ENCODE measurements around the gene ZNF536. TPM values are rescaled to one million over a fixed set of nuclear protein-coding genes. Genes with fewer than 3 reads are reported as not detected.
"Not testable (repeated sequence)": the region's sequence is repeated elsewhere in the genome, so short reads cannot be mapped to it uniquely, and the experiment has no call there.

Gene ZNF536
- total and polyA plus RNA-seq, 9 donors = 1.9 to 7.0 (median 2.9) TPM

DNA sequence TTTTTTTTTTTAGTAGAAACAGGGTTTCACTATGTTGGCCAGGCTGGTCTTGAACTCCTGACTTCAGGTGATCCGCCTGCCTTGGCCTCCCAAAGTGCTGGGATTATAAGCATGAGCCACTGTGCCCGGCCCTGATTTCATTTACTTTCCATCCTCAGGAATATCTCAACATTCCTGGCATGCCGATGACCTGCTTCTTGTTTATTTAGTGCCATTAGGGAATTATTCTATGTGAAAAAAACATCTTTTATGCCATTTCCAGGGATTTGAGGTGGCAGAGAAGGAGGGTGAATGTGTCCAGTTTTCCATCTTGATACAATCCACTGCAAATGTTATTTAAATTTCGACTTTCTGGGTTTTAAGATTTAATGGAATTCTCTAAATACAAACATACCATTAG, 45.0 kb downstream of the ZNF536 start:
- no CpG with 5 or more reads among the region's 4 CpGs for WGBS (ENCODE audit: insufficient coverage)
- H3K36me3 ChIP-seq (ENCODE audit: control insufficient read depth, insufficient read depth, low read length); H3K9me3 ChIP-seq (replicated peaks; ENCODE audit: control insufficient read depth, low read depth, low read length); H3K4me3 ChIP-seq (ENCODE audit: low read length); H3K4me1 ChIP-seq (ENCODE audit: control insufficient read depth, insufficient read depth, low read length); H3K27me3 ChIP-seq (ENCODE audit: control insufficient read depth, insufficient read depth, low read length); DNase-seq; H3K27ac ChIP-seq (ENCODE audit: low read length): not testable (repeated sequence)

DNA sequence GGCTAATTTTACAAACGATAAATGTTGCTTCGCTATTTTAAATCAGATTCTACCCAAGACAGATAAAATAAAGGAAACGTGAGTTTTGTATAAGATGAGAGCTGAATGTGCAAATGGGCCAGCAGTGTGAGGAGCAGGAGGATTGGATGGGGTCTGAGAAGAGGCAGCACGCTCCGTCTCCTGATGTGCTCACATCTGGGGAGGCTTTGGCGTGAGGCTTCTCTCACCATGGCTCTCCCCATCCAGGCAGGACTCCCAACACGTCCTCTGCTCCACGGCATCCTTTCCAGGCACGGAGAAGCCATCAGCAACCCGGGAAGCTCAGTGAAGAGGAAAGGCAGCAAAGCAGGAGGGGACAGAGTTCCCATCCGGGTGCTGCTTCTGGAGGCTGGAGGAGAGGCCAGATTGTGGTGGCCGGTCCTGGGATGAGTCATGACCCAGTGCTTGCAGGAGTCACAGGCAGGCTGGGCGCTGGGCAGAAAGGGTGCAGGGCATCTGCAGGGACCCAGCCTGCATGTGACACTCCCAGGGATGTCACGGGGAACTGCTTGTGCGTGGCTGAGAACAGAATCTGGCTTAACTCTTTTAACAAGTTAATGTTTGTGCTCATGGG, 47.5 kb downstream of the ZNF536 start:
- DNase-seq = no peak
- H3K4me3 ChIP-seq (ENCODE audit: low read length) = no peak overlapping the region
- no peaks in the 10 kb centered on the region for H3K36me3 ChIP-seq (ENCODE audit: control insufficient read depth, insufficient read depth, low read length)
- no peaks in the 10 kb centered on the region for H3K4me1 ChIP-seq (ENCODE audit: control insufficient read depth, insufficient read depth, low read length)
- no peak overlapping the region for H3K27ac ChIP-seq (ENCODE audit: low read length)
- H3K27me3 ChIP-seq (ENCODE audit: control insufficient read depth, insufficient read depth, low read length) = peaks cover 2% of the 10 kb centered on the region
- no peaks in the 10 kb centered on the region for H3K9me3 ChIP-seq (replicated peaks; ENCODE audit: control insufficient read depth, low read depth, low read length)
- 46% methylated on average over 10 of the region's 15 CpGs for WGBS (ENCODE audit: insufficient coverage)

DNA sequence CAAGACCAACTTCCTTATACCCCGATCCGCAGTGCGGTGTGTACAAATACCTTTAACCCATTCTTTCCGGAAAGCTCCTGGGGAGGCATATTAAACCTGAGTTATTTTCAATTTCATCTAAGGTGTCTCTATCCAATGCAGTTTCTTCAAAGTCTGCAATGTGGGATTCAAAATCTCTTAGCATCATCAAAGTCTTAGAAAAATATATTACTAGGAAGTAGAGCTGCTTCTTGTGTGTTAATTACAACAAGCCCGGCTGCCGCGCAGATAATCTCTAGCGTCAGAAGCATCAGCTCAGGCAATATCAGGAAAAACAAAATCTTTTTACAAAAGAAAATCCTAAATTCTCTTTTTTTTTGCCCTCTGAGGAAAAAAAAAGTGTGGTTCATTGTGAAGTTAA, 48.1 kb downstream of the ZNF536 start:
- WGBS (ENCODE audit: insufficient coverage) = no CpG with 5 or more reads among the region's 8 CpGs
- DNase-seq = no peak
- Histone ChIP-seq H3K4me3 (ENCODE audit: low read length) (no peak overlapping the region), H3K9me3 (replicated peaks; ENCODE audit: control insufficient read depth, low read depth, low read length) (no peaks in the 10 kb centered on the region), H3K4me1 (ENCODE audit: control insufficient read depth, insufficient read depth, low read length) (no peaks in the 10 kb centered on the region), H3K36me3 (ENCODE audit: control insufficient read depth, insufficient read depth, low read length) (no peaks in the 10 kb centered on the region), H3K27ac (ENCODE audit: low read length) (no peak overlapping the region), H3K27me3 (ENCODE audit: control insufficient read depth, insufficient read depth, low read length) (peaks cover 2% of the 10 kb centered on the region)

DNA sequence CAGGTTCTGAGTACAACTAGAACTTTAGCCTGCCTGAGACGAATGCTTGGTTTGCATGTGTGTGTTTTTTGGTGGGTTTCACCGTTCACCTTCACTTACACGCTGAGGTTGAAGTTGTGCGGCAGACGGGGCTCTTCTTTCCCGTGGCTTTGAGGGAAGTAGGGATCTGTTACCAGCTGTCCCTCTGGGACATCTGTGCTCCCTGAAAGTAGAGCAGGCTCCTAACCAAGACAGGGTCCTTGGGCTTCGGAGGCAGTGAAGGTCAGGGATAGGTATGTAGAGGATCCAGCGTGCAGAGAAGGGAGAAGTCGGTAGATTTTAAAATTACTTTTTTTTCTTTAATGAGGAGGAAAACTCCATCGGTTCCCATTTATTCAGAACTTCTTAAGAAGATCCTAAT, 48.7 kb downstream of the ZNF536 start:
- H3K36me3 ChIP-seq (ENCODE audit: control insufficient read depth, insufficient read depth, low read length) = no peaks in the 10 kb centered on the region
- no peak for DNase-seq
- H3K4me3 ChIP-seq (ENCODE audit: low read length) = no peak overlapping the region
- peaks cover 2% of the 10 kb centered on the region for H3K27me3 ChIP-seq (ENCODE audit: control insufficient read depth, insufficient read depth, low read length)
- WGBS (ENCODE audit: insufficient coverage) = 66% methylated on average over 5 of the region's 10 CpGs
- H3K4me1 ChIP-seq (ENCODE audit: control insufficient read depth, insufficient read depth, low read length) = no peaks in the 10 kb centered on the region
- H3K27ac ChIP-seq (ENCODE audit: low read length) = no peak overlapping the region
- H3K9me3 ChIP-seq (replicated peaks; ENCODE audit: control insufficient read depth, low read depth, low read length) = no peaks in the 10 kb centered on the region

DNA sequence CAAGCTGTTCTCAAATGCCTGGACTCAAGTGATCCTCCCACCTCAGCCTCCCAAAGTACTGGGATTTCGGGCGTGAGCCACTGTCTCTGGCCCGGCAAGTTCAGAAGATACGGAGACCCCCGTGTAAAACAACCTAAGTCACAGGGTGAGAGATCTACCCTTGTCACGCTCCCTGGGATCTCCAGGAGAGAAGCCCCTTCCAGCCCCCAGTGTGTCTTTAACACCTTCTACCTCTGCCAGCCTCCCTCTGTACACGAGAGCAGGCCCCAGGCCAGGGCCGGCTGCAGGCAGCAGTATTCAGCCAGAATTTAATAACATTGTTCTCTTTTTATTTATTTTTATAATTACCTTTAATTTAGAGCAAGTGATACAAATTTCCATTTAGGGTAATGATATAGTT, 49.4 kb downstream of the ZNF536 start:
- Histone ChIP-seq H3K36me3 (ENCODE audit: control insufficient read depth, insufficient read depth, low read length) (no peaks in the 10 kb centered on the region), H3K27ac (ENCODE audit: low read length) (no peak overlapping the region), H3K4me1 (ENCODE audit: control insufficient read depth, insufficient read depth, low read length) (no peaks in the 10 kb centered on the region), H3K9me3 (replicated peaks; ENCODE audit: control insufficient read depth, low read depth, low read length) (no peaks in the 10 kb centered on the region), H3K27me3 (ENCODE audit: control insufficient read depth, insufficient read depth, low read length) (no peaks in the 10 kb centered on the region), H3K4me3 (ENCODE audit: low read length) (no peak overlapping the region)
- no peak for DNase-seq
- WGBS (ENCODE audit: insufficient coverage) = 84% methylated on average over 5 of the region's 8 CpGs

DNA sequence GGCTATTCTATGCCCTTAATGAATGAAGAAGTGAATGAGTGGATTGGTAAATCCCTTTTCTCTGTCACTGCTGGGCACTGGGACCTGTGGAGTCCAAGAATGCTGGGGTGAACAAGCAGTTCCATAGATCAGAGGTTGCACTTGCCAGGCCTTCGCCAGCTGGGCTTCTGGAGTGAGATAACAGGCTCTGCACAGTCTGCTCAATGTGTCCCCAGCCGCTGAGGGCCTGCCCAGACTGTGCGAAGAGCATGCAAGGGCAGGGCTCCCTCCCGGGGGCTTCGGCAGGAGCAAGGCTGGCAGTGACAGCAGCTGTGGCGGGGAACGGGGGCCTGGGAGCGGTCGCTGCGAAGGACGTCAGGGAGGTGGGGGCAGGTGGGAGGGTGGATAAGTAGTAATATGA, 51.3 kb downstream of the ZNF536 start:
- peak; percentile 45 for DNase-seq

DNA sequence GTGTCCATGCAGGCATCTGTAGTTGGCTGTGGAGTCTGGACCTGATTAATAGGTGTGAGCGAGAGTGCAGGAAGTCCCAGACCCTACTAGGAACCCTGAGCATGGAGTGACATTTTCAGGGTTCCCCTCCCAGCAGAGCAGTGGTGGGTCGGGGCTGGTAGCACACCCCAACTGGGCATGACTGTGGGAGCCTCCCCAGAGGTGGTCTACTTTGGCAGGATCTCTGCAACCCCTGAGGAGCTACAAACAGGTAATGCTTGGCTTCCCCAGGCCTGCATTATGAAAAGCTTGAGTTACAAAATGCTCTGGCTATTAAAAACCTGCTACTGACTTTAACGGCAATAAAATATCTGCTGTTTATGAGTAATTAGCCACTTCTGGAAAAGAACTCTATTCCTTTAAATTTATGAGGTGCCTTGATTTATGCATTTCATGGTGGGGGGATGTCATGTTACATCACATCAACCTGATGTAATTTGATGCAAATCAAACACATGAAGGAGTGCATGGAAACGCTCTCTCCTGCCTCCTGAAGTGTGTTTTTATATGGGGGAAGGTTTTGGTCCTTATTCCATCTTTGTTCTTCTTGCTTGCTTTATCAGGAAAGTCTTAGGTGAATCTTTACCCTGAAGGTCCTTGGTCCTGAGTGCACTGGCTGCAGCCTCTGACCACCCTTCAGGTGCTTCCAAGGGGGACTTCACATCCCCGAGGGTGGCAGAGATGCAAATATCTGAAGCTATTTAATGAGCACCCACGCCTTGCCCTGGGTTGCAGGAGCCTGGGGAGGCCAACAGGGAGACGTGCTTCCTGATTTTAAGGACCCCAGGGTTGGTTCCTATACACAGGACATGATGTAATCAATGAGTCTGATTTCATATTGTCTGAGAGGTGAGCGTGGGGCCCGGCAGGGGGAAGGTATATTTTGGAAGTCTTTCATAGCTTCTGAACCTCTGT, 54.0 kb downstream of the ZNF536 start:
- no peak overlapping the region for H3K4me3 ChIP-seq (ENCODE audit: low read length)
- H3K4me1 ChIP-seq (ENCODE audit: control insufficient read depth, insufficient read depth, low read length) = no peaks in the 10 kb centered on the region
- no peak overlapping the region for H3K27ac ChIP-seq (ENCODE audit: low read length)
- no peak for DNase-seq
- H3K36me3 ChIP-seq (ENCODE audit: control insufficient read depth, insufficient read depth, low read length) = no peaks in the 10 kb centered on the region
- no peaks in the 10 kb centered on the region for H3K9me3 ChIP-seq (replicated peaks; ENCODE audit: control insufficient read depth, low read depth, low read length)
- no peaks in the 10 kb centered on the region for H3K27me3 ChIP-seq (ENCODE audit: control insufficient read depth, insufficient read depth, low read length)
- WGBS (ENCODE audit: insufficient coverage) = 69% methylated on average over 7 of the region's 9 CpGs

More for the DNA sequence above, 51.3 kb downstream of the ZNF536 start:
- no peak overlapping the region for H3K27ac ChIP-seq (ENCODE audit: low read length)
- no peaks in the 10 kb centered on the region for H3K9me3 ChIP-seq (replicated peaks; ENCODE audit: control insufficient read depth, low read depth, low read length)
- H3K4me1 ChIP-seq (ENCODE audit: control insufficient read depth, insufficient read depth, low read length) = no peaks in the 10 kb centered on the region
- H3K36me3 ChIP-seq (ENCODE audit: control insufficient read depth, insufficient read depth, low read length) = no peaks in the 10 kb centered on the region
- 77% methylated on average over 7 of the region's 11 CpGs for WGBS (ENCODE audit: insufficient coverage)
- H3K4me3 ChIP-seq (ENCODE audit: low read length) = no peak overlapping the region
- H3K27me3 ChIP-seq (ENCODE audit: control insufficient read depth, insufficient read depth, low read length) = no peaks in the 10 kb centered on the region

DNA sequence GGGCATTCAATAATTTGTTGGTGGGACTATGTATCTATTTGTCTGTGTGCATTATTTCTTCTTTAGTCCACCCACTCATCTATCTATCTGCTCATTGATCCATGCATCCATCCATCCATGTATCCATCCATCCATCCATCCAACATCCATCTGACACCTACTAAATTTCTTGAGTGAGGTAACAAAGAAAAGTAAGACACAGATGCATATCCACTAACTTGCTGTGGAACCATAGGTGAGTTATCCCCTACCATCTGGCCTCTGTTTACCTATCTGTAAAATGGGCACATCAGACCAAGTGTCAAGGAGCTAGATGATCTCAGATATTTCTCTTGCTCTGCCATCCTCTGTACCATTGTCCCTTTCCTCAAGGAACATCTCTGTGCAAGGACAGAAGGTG, 54.7 kb downstream of the ZNF536 start:
- peaks cover 2% of the 10 kb centered on the region for H3K4me1 ChIP-seq (ENCODE audit: control insufficient read depth, insufficient read depth, low read length)
- no peaks in the 10 kb centered on the region for H3K9me3 ChIP-seq (replicated peaks; ENCODE audit: control insufficient read depth, low read depth, low read length)
- no peak overlapping the region for H3K4me3 ChIP-seq (ENCODE audit: low read length)
- no peak overlapping the region for H3K27ac ChIP-seq (ENCODE audit: low read length)
- DNase-seq = no peak
- H3K27me3 ChIP-seq (ENCODE audit: control insufficient read depth, insufficient read depth, low read length) = no peaks in the 10 kb centered on the region
- H3K36me3 ChIP-seq (ENCODE audit: control insufficient read depth, insufficient read depth, low read length) = no peaks in the 10 kb centered on the region

DNA sequence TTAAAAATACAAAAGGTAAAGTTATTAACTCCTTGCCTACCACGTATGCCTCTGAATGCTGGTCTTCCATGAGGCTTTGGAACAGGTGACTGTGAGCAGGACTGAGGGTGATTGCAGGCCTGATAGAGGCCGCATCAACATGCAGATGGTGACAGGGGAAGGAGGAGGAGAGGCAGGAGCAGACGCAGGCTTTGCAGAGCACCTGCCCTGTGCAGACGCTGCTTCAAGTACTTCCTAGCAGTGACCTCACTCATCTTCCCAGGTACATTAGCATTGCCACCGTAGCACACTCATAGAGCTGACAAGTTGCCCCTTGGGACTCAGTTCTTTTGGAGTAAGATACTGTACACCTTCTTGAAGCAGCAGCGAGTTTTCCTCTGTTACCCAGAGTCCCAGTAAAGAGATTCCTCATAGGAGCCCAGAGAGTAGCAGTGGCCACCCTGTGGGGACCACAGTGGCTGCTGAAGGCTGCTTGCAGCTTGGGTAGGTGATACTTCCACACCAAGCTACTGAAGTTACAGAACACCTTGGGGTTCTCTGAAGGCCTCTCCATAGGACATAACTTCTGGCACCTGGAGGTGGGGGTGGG, 56.0 kb downstream of the ZNF536 start:
- H3K27ac ChIP-seq (ENCODE audit: low read length) = no peak overlapping the region
- H3K4me1 ChIP-seq (ENCODE audit: control insufficient read depth, insufficient read depth, low read length) = peaks cover 2% of the 10 kb centered on the region
- H3K9me3 ChIP-seq (replicated peaks; ENCODE audit: control insufficient read depth, low read depth, low read length) = no peaks in the 10 kb centered on the region
- H3K36me3 ChIP-seq (ENCODE audit: control insufficient read depth, insufficient read depth, low read length) = no peaks in the 10 kb centered on the region
- no peaks in the 10 kb centered on the region for H3K27me3 ChIP-seq (ENCODE audit: control insufficient read depth, insufficient read depth, low read length)
- WGBS (ENCODE audit: insufficient coverage) = 72% methylated on average over 3 of the region's 6 CpGs
- no peak overlapping the region for H3K4me3 ChIP-seq (ENCODE audit: low read length)
- no peak for DNase-seq

DNA sequence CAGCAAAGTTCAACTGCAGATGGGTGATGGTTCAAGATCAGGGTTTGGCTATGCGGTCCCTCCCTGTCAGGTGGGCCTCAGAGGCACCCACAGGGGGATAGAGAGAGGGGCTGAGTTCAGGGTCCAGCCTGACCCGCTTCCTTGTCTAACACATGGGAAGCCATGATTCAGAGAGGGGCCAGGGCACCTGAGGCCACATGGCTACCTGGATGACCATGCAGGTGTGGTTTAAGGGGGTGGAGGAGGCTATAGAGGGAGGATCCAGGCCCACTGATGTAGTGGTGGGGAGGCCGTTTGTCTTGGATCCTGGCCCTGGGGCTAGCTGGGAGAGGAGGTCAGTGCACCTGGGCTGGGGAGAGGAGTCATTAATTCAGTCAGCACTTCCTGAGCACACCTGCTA, 56.7 kb downstream of the ZNF536 start:
- no peaks in the 10 kb centered on the region for H3K36me3 ChIP-seq (ENCODE audit: control insufficient read depth, insufficient read depth, low read length)
- DNase-seq = no peak
- 78% methylated on average over 3 of the region's 3 CpGs for WGBS (ENCODE audit: insufficient coverage)
- H3K4me3 ChIP-seq (ENCODE audit: low read length) = no peak overlapping the region
- peaks cover 2% of the 10 kb centered on the region for H3K4me1 ChIP-seq (ENCODE audit: control insufficient read depth, insufficient read depth, low read length)
- no peak overlapping the region for H3K27ac ChIP-seq (ENCODE audit: low read length)
- H3K9me3 ChIP-seq (replicated peaks; ENCODE audit: control insufficient read depth, low read depth, low read length) = no peaks in the 10 kb centered on the region
- H3K27me3 ChIP-seq (ENCODE audit: control insufficient read depth, insufficient read depth, low read length) = no peaks in the 10 kb centered on the region
